Measurements from ENCODE around the gene TRIM33.

DNA sequence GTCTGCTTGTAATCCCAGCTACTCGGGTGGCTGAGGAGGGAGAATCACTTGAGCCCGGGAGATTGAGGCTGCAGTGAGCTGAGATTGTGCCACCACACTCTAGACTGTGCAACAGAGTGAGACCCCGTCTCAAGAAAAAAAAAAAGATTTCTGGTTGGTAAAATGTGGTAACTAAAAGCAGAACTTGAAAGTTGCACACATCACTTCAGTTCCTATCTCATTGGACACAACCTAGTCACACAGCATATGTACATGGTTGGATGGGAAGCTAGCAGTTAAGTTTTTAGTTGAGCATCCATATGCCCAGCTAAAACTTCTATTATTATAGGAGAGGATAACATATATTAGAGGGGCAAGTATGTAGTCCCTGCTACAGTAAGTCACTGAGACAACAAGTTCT is 48.4 kb upstream of the TRIM33 start:
- TF ChIP-seq, protein P1, sequence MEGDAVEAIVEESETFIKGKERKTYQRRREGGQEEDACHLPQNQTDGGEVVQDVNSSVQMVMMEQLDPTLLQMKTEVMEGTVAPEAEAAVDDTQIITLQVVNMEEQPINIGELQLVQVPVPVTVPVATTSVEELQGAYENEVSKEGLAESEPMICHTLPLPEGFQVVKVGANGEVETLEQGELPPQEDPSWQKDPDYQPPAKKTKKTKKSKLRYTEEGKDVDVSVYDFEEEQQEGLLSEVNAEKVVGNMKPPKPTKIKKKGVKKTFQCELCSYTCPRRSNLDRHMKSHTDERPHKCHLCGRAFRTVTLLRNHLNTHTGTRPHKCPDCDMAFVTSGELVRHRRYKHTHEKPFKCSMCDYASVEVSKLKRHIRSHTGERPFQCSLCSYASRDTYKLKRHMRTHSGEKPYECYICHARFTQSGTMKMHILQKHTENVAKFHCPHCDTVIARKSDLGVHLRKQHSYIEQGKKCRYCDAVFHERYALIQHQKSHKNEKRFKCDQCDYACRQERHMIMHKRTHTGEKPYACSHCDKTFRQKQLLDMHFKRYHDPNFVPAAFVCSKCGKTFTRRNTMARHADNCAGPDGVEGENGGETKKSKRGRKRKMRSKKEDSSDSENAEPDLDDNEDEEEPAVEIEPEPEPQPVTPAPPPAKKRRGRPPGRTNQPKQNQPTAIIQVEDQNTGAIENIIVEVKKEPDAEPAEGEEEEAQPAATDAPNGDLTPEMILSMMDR (IDR thresholded peaks at IDR 0.05): no peak
- no peak for TF ChIP-seq POLR2A (IDR thresholded peaks at IDR 0.05)

All from prostate gland (tissue), 2 donors.